ENCODE measurements around the gene C1QTNF1.

Gene C1QTNF1

DNA sequence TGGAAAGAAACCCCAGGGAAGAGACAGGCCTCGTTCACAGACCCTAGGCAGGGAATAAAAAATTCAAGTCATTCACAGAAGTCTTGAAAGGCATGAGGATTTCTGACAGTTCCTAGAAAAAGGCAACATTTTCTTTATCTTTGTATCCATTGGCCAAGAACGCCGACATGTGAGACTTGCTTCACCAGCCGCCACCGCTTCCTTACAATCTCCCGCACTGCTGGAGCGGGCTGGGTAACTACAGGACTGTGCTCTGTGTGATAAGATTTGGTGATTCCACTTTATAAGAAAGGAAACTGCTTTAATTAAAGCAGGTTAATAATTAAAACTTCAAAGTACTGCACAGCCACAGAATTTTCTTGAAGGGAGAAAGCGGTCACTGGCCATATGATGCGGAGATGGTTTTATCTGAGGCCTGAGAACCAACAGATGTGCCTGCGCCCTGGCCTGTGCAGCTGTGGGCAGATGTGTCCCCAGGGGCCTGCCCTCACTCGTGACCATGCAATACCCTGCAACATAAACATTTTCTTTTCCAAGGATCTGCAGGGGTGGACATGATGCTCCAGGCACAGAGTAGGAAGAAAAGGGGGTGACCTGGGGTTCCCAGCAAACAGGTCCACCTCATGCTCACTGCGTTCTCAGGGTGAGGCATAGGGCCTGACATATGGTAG, 31.3 kb upstream of the C1QTNF1 start:
- no peak for DNase-seq (ENCODE audit: low read depth)

DNA sequence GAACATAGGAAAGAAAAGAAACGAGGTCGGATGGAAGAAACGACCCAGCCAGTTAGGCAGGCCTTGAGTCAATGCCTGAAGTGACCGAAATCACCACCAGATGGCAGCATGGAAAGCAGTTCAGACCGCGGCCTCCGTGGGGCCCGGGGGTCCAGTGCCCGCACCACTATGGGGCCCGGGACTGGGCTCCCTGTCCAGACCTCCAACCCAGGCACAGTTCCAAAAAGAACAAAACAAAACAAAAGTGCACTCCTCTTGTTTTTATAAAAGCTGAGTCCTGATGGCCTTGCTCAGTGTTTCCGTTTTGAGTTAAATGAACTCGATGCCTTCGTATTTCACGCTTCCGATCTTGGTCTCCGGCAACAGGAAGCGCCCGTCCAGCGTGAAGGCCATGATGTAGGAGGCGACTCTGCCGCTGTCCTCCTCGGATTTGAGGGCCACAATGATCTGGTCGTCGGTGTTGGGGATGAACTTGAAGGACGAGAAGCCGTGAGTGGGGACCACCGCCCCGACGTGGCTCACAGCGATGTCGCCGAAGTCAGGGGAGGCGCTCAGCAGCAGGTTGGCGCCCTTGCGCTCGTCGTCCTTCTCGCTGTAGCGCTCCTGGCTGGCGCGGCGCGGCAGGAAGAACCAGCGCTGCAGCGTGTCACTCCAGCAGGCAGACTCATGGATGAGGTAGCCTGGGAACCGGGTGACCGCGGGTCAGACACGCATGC, 30.6 kb upstream of the C1QTNF1 start:
- DNase-seq (ENCODE audit: low read depth): peak; percentile 39

DNA sequence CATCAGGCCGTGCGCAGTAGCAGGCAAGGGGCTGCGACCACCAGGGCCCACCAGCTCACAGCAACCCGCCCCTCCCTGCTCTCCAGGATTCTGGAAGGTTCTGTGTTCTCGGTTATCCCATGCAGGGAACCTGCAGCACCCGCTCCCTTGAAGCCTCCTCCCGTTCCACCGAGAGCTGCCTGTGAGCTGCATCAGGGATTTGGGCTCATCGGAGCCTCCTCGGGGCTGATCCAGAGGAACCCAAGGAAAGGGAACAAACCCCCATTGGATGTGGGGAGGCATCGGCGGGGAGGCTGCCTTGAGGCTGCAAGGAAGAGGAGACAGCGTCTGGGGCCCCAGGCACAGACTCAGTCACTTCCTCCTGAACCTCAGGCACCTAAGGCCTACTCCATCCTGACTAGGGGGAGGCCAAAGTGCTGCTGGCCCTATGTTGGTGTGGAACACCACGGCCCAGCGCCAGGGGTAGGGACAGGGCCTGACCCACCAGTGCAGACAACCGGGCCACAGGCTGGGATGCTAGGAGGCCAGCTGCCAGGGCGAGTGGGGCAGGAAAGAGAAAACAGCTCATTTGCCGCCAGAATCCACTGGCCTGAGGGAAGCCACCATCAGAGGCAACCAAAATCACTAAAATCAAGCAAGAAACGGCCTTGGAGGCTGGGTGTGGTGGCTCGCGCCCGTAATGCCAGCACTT, 29.8 kb upstream of the C1QTNF1 start:
- DNase-seq (ENCODE audit: low read depth): no peak

DNA sequence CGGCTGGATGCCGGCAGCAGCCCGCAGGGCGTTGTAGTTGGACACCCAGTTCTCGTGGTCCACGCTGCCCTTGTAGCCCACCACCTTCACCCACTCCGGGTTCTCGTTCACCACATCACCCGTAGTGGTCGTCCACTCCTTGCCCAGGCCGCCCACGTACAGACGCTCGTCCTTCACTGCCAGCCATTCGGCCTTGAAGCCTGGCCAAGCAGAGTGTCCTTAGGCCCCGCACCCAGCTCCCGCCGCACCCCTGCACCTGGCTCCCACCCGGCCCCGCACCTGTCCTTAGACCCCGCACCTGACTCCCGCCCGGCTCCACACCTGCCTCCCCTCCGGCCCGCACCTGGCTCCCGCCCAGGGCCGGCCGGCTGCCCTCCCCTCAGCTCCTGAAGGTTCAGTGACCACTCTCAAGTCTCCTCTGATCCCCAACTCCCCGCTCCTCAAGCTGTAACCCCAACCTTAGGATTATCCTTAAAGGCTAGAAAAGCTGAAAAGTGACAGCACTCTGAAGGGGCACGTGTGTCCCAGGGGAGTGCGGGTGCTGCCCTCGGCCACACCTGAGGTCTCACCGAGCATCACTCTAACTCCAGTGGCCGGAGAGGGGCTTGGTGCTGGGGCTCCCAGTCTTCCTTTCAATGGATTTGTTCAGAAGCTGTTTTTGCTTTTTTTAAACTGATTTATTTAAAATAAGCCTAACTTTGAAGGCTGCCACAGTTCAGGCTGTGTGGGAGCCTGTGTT, 28.8 kb upstream of the C1QTNF1 start:
- no peak for DNase-seq (ENCODE audit: low read depth)

DNA sequence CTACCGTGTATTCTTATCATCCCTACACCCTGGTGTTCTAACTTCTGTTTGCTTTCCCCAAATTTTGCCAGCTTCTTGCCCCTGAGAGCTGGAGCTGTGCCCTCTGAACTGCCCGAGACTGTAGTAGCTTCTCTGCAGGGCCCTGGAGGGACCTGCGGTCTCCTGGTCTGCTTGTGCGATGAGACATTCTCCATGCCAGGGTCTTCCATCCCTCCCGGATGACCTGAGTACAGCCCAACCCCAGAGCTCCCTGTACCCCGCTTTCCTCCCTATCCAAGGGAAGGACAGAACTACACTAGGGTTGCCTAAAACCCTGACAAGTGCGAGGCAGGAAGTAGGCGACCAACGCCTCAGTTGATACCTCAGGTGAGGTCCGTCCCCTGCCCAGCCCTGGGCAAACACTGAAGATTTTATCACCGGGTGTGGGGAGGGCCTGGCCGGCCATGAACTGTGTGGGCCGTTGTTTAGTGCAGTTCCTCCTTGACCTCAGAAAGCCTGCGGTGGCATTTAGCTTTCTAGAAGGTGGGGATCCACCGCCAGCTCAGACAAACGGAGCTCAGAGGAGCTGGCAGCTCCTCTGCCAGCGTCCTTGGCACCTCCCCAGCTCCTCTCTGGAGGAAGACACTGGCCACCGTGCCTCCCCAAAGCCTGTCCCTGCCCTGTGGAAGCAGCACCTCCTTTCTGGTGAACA, 28.1 kb upstream of the C1QTNF1 start:
- no peak for DNase-seq (ENCODE audit: low read depth)

DNA sequence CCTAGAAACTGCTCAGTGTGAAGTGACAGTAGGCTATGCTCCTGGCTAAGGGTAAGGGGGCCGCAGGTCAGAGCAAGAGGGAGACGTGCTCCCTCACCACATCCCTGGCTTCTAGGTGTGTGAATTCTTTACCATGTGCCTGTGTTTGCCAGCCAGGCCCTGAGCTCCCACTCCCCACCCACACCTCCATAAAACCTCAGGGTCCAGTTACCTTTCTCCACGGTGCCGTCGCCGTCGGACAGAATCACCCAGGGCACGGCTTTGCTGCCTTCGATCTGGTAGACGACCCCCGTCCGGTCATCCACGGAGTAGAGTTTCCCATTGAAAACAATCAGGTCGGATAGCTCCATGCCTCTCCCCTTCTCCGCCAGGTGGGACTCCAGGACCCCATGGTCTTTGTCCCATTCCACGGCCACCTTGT, 27.2 kb upstream of the C1QTNF1 start:
- DNase-seq (ENCODE audit: low read depth): no peak

DNA sequence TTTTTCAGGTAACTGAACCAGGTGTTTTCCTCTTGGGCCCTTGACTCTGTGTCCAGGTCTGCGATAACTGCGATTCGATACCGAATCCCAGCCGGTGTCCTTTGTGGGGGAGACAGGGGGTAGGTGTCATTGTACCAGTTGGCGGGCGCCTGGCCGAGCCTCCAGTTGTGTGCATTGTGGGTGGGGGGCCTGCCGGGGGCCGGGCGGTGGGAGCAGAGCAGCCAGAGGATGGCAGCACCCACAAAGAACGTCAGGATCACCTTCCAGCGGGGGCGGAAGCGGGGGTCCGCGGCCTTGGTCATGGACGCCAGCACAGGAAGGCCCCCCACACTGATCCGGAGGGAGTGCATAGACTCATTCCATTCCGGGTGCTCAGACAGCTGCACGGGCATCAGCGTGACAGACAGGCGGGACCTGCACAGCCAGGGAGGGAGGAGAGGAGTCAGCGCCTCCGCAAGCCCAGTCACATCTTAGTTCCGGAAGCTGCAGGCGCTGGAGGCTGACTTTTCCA, 26.7 kb upstream of the C1QTNF1 start:
- no peak for DNase-seq (ENCODE audit: low read depth)

DNA sequence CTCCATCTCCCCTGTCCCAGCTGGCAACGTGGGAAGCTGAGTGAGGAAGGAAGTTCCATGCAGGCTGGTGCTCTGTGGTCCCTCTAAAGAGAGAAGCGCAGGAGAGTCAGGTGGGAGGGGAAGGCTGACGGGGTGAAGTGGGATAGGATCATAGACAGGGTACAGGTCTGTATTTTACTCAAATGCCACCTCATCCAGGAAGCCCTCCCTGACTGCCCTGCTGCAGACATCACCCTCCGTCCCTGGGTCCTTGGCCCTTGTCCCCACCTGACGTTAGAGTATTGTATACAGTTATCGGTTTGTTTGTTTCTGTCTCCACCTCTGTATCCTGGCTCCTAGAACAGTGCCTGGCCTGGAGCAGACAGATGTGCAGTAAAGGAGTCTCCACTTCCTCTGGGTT, 26.1 kb upstream of the C1QTNF1 start:
- no peak for DNase-seq (ENCODE audit: low read depth)

DNA sequence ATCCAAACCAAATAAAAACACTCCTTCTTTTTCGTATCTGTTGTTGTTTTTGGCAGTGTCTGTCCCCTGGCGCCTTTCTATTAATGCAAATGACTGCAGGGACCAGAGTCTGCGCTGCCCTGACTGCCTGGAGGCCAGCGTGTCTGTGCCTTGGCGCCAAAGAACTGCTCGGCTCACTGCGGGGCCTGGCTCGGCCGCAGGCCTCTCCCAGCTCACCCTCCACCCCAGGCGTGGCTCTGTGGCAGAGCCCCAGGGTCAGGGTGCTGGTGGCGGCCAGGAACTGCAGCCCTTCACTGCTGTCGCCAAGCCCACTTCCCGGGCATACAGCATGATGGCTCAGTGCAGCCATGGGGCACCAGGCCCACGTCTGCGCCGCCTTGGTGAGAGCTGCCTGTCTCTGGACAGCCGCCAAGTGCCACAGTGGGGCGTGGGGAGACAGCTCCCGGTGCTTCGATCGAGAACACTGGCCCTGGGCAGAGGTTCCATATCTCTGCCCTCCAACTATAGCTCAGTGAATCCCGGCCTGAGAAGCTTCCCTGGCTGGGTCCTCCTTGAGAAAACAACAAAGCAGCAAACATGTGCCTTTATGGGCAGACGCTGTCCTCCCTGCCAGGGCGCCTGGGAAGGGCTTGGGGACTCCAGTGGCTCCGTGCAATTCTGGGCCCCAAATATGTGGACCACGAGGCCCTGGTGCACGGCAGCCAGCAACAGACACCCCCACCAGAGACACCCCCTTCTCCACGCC, 25.5 kb upstream of the C1QTNF1 start:
- DNase-seq (ENCODE audit: low read depth): no peak

DNA sequence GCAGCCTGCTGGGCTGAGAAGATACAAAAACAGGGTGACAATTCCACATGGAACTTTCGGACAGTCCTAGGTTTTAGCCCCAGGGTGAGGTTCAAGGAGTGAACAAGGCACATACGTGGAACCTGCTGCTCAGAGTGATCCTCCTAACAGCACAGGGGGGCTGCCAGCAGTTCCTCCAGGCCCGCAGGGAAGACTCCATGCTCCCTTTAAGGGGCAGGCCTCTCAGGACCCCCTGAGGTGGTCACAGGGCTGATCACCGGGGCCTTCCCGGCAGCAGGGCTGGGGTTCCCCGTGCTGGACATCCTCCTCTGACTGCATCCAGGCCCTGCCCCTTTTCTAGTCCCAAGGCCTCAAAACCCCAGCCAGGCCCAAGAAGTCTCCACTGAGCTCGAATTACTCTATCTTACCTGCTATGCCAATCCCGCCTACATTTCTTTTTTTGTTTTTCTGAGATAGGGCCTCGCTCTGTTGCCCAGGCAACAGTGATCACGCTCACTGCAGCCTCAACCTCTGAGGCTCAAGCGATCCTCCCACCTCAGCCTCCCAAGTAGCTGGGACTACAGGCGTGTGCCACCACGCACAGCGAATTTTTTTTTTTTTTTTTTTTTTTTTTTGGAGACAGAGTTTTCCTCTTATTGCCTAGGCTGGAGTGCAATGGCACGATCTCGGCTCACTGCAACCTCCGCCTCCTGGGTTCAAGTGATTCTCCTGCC, 24.8 kb upstream of the C1QTNF1 start:
- no peak for DNase-seq (ENCODE audit: low read depth)

DNA sequence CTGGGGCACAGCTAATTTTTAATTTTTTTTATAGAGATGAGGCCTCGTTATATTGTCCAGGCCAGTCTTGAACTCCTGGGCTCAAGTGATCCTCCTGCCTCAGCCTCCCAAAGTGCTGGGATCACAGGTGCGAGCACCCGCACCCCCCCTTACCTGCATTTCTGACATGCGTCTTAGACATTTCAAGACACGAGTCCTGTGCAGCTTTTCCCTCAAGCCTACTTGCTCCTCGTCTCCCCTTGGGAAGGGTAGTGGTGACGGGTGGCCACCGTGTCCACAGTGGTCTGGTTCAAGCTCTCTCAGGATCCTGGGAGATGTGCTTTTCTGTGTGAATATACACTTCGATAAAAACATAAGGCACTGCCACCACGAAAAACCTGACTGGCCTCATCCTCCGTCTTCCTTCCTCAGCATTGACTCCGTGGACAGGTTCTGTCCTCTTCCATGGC, 24.0 kb upstream of the C1QTNF1 start:
- no peak for DNase-seq (ENCODE audit: low read depth)

DNA sequence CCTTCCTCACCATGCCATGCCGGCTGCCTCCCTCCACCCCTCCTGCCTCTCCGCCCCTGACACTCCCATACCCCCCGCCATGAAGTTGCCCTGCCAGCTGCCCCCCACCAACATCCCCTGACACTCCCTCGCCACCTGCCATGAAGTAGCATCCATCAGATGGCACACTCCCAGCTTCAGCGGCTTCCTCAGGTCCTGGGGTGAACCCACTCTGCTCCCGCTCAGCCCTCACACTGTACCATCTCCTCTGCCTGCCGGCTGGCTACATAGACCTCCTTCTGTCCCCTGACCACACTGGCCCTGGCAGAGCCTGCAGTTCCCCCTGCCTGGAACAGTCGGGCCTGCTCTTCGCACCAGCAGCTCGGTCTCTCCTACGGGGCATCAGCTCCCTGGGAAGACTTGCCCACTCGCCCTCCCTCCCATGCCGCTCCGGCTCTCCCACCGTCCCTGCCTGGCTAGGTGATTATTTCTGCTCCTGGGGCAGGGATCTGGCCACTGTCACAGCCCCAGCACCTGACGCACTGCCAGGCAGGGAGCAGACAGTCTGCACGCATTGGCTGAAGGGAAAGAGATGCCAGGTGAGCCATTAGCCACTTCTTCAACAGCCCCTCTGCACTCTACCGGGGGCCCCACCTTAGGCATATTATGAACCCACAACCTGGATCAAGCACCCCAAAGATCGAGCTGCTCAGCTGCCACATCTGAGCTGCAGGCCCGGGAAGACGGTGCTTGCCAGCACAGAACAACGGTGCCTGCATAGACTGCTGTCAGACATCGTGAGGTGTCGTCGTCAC, 23.4 kb upstream of the C1QTNF1 start:
- DNase-seq (ENCODE audit: low read depth): no peak

DNA sequence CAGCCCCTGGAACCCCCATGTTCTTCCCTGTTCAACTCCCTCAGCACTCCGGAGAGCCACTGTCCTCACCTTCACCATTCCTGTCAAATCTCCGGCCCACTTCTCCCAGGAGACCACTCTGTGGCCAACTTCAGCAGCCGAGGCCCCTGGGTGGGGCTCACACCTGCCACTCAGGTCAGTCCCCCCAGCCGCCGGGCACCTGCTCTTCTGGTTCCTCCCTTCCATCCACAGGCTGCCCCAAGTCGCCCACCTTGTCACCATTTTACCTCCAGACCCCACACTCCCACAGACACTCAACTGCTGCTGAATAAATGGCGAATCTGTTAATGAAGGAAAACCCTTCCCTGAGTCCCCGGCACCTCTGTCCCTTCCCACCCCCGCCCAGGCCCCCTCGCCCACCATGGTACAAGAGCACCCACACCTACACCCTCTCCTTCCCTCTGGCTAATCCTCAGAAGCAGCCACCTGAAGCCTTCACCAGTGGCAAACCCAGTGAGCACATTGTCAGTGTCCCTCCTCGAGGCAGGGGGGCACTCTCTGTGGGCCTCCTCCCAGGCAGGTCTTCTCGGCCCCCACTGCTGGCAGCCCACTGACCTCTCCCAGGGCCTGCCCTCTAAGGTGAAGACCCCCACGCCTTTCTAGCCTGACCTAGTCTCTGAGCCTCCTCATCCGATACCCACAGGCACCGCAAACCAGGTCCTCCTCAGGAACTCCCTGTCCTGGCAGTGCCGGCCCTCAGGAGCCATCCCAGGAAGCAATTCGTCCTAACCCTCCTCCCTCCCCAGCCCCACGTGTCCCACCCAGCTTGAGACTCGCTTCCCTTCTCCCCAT, 22.6 kb upstream of the C1QTNF1 start:
- no peak for DNase-seq (ENCODE audit: low read depth)

DNA sequence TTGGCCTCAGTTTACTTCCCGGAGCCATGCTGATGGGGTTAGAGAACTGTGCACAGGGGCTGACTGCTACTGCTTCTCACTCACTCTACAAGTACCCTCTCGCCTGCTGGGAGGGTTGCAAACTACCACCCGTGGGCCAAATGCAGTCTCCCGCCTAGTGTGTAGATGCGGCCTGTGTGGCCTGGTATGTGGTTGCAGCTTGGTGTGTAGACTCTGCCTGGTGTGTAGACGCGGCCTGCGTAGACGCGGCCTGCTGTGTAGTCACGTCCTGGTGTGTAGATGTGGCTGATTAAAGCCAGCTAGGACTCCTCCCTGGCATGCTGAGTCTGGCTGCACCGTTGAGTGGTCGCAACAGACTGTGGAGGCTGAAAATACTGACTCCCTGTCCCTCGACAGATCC, 21.7 kb upstream of the C1QTNF1 start:
- no peak for DNase-seq (ENCODE audit: low read depth)

DNA sequence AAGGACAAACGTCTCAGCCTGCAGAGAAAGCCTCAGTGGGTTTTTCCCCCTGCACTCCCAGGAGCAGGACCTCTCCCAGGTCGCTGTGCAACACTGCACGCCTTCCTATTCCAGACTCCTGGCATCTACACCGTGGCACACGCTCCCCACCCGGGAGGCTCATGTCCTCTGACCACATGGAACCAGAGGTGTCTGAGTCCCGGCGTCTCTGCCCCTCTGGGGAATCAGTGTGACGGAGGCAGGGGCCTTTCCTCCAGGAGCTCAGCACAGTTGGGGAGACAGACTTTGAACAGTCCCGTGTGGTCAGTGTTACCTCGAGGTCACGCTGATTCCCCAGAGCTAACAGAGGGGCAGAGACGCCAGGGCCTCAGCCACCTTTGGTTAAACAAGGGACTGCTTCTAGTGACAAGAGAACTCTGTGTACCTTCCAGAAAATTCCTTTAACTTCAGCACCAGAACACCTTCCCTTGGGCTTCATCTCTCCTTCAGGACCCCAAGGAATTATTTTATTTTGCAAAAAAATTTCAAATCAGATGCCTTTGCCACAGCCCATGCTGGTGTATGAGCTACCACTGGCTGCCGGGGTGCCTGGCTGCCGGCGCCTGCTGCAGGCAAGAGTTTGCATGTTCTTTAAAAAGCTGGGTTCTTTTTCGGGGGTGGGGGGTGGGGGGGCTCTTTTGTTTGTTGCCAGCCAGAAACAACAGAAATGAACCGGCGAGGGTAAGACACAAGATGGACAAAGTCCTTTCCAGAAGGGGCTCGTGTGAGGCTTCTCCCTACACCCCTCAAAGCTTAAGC, 21.0 kb upstream of the C1QTNF1 start:
- DNase-seq (ENCODE audit: low read depth): no peak

DNA sequence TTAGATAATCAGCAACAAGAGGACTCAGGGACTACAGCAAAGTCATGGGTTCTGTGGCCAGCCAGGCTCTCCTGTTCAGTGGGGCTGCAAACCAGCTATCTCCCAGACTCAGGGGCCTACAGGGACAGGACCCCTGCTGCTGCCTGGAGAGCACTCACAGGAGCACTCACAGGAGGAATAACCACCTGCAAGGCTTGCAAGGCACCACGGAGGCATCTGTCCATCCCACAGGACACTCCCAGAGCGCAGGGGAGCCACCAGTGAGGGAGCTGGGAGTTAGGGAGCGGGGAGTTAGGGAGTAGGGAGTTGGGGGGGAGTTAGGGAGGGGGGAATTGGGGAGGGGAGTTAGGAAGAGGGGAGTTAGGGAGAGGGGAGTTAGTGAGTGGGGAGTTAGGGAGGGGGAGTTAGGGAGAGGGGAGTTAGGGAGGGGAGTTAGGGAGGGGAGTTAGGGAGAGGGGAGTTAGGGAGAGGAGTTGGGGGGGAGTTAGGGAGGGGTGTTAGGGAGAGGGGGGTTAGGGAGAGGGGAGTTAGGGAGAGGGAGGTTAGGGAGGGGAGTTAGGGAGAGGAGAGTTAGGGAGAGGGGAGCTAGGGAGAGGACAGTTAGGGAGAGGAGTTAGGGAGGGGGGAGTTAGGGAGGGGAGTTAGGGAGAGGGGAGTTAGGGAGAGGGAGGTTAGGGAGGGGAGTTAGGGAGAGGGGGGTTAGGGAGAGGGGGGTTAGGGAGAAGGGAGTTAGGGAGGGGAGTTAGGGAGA, 20.1 kb upstream of the C1QTNF1 start:
- no peak for DNase-seq (ENCODE audit: low read depth)
